Smooth muscle cell (in vitro differentiated cells): Measurements from ENCODE around the gene ACOT9. TPM values are rescaled to one million over a fixed set of nuclear protein-coding genes. Genes with fewer than 3 reads are reported as not detected.

ENCODE experiments used
- DNase-seq: peaks from one replicate; lab custom pipeline; 2025; ENCODE audit not compliant: unreplicated experiment; lab: John Stamatoyannopoulos, UW
- H2AFZ ChIP-seq: fragments of 200-600 bp; sonication (generic); 2 replicates; pipeline ENCODE4 v1.6.0; 2016; ENCODE audit warnings: antibody characterized with exemption, low read depth, mild to moderate bottlenecking
- H3F3A ChIP-seq: fragments of 200-600 bp; sonication (generic); 2 replicates; pipeline ENCODE4 v1.6.0; 2017; ENCODE audit warnings: antibody characterized with exemption, low read depth
- H3K27ac ChIP-seq: fragments of 200-600 bp; sonication (generic); 2 replicates; pipeline ENCODE4 v1.5.1; 2016; ENCODE audit warnings: low read depth, mild to moderate bottlenecking
- H3K27me3 ChIP-seq: fragments of 200-600 bp; sonication (generic); 2 replicates; pipeline ENCODE4 v1.6.1; 2016; ENCODE audit warnings: low read depth, mild to moderate bottlenecking
- H3K36me3 ChIP-seq: fragments of 200-600 bp; sonication (generic); 2 replicates; pipeline ENCODE4 v1.5.1; 2016; ENCODE audit warnings: low read depth
- H3K4me1 ChIP-seq: fragments of 200-600 bp; sonication (generic); 2 replicates; pipeline ENCODE4 v1.5.1; 2016; ENCODE audit warnings: low read depth
- H3K4me2 ChIP-seq: fragments of 200-600 bp; sonication (generic); 2 replicates; pipeline ENCODE4 v1.6.0; 2016; ENCODE audit warnings: mild to moderate bottlenecking
- H3K4me3 ChIP-seq: fragments of 200-600 bp; sonication (generic); 2 replicates; pipeline ENCODE4 v1.5.1; 2016; ENCODE audit warnings: mild to moderate bottlenecking
- H3K79me2 ChIP-seq: fragments of 200-600 bp; sonication (generic); 2 replicates; pipeline ENCODE4 v1.6.0; 2016; ENCODE audit warnings: low read depth, mild to moderate bottlenecking
- H3K9ac ChIP-seq: fragments of 200-600 bp; sonication (generic); 2 replicates; pipeline ENCODE4 v1.6.0; 2016; ENCODE audit warnings: low read depth
- H3K9me3 ChIP-seq: fragments of 200-600 bp; sonication (generic); replicated peaks from 2 replicates; pipeline ENCODE4 v1.5.1; 2016; ENCODE audit warnings: low read depth
- H4K20me1 ChIP-seq: fragments of 200-600 bp; sonication (generic); 2 replicates; pipeline ENCODE4 v1.6.0; 2016; ENCODE audit warnings: low read depth
- CTCF ChIP-seq: fragments of 200-600 bp; sonication (generic); IDR thresholded peaks from 2 replicates; pipeline ENCODE4 v1.5.1; 2017; ENCODE audit warnings: borderline replicate concordance, mild to moderate bottlenecking, antibody characterized with exemption; ENCODE audit not compliant: insufficient read depth, poor library complexity, severe bottlenecking
- WGBS: methylation state at CpG from one replicate; pipeline ENCODE4 v1.1.7; 2016; ENCODE audit warnings: low lambda C conversion rate; 5-methylcytosine and 5-hydroxymethylcytosine counted together
- polyA plus RNA-seq: library from polyadenylated mRNA; unstranded; fragments of >200 nt; fragmentation: Nextera tagmentation; extraction: Ambion mirVana; gene quantifications from 2 replicates; pipeline ENCODE4 v1.2.1, GENCODE V29; 2016
- total RNA-seq: library from RNA; depleted of rRNA; stranded (reverse); fragments of >200 nt; gene quantifications from 2 replicates; pipeline ENCODE4 v1.2.3, GENCODE V29; 2014

The ACOT9 gene
- total RNA-seq, result 60.8 and 73.2 TPM in 2 replicates
- 55.4 and 57.4 TPM in 2 replicates for polyA plus RNA-seq

GRCh38 chrX:23742697-23743622, at the start of gene ACOT9:
Gene ACOT9, minus strand, starts transcription at chrX:23743276. Its CDS starts 132 bp downstream, at chrX:23743144.
- peak within 1 kb of the TSS; percentile 90 for H3K27ac ChIP-seq
- peaks cover 12% of the 10 kb centered on the region for H4K20me1 ChIP-seq
- no peak within 1 kb of the TSS for H2AFZ ChIP-seq
- no peak for TF ChIP-seq CTCF
- no peaks in the 10 kb centered on the region for H3F3A ChIP-seq
- no peaks in the 10 kb centered on the region for H3K27me3 ChIP-seq
- peak within 1 kb of the TSS; percentile 61 for H3K4me3 ChIP-seq
- peak; percentile 45 for DNase-seq
- peaks cover 40% of the 10 kb centered on the region for H3K79me2 ChIP-seq
- H3K9me3 ChIP-seq, result no peaks in the 10 kb centered on the region
- no peaks in the 10 kb centered on the region for H3K4me1 ChIP-seq
- H3K9ac ChIP-seq, result peak within 1 kb of the TSS; percentile 94
- H3K4me2 ChIP-seq, result peak within 1 kb of the TSS; percentile 87
- no peaks in the 10 kb centered on the region for H3K36me3 ChIP-seq
- 31% methylated on average over 72 of the region's 73 CpGs for WGBS

GRCh38 chrX:23790155-23790497, 47.0 kb upstream of the ACOT9 start:
- no peaks in the 10 kb centered on the region for H3K79me2 ChIP-seq
- peaks cover 8% of the 10 kb centered on the region for H4K20me1 ChIP-seq
- H3K4me2 ChIP-seq, result no peak overlapping the region
- H3K9ac ChIP-seq, result no peak overlapping the region
- H3K4me1 ChIP-seq, result peaks cover 9% of the 10 kb centered on the region
- no peak overlapping the region for H3K4me3 ChIP-seq
- no peak for DNase-seq
- TF ChIP-seq CTCF, result no peak
- no peaks in the 10 kb centered on the region for H3K9me3 ChIP-seq
- H3F3A ChIP-seq, result no peaks in the 10 kb centered on the region
- H3K27ac ChIP-seq, result no peak overlapping the region
- peaks cover 4% of the 10 kb centered on the region for H3K36me3 ChIP-seq
- WGBS, result 81% methylated on average over 10 of the region's 11 CpGs
- H3K27me3 ChIP-seq, result no peaks in the 10 kb centered on the region
- no peak overlapping the region for H2AFZ ChIP-seq

- Histone ChIP-seq H3K27me3 (no peaks in the 10 kb centered on the region), H3K9ac (no peak overlapping the region), H4K20me1 (peaks cover 14% of the 10 kb centered on the region), H3K27ac (no peak overlapping the region), H3F3A (no peaks in the 10 kb centered on the region), H3K9me3 (no peaks in the 10 kb centered on the region), H3K36me3 (peaks cover 4% of the 10 kb centered on the region), H2AFZ (no peak overlapping the region), H3K4me3 (no peak overlapping the region), H3K4me2 (no peak overlapping the region), H3K79me2 (peaks cover 4% of the 10 kb centered on the region), H3K4me1 (peaks cover 8% of the 10 kb centered on the region)
- 90% methylated on average over 8 of the region's 8 CpGs for WGBS
- TF ChIP-seq CTCF, result no peak
- no peak for DNase-seq
Measured at GRCh38 chrX:23789386-23790154, 46.5 kb upstream of the ACOT9 start.
